SIG-M5 treated with dmso at 0.1 percent for 504 hours (cell line): ENCODE data around the gene NEU4.
"Not testable (repeated sequence)": the region's sequence is repeated elsewhere in the genome, so short reads cannot be mapped to it uniquely, and the experiment has no call there.

Source experiments
- DNase-seq: peaks from one replicate; lab custom pipeline; 2025; ENCODE audit not compliant: unreplicated experiment; lab: John Stamatoyannopoulos, UW

NEU4 gene, protein sequence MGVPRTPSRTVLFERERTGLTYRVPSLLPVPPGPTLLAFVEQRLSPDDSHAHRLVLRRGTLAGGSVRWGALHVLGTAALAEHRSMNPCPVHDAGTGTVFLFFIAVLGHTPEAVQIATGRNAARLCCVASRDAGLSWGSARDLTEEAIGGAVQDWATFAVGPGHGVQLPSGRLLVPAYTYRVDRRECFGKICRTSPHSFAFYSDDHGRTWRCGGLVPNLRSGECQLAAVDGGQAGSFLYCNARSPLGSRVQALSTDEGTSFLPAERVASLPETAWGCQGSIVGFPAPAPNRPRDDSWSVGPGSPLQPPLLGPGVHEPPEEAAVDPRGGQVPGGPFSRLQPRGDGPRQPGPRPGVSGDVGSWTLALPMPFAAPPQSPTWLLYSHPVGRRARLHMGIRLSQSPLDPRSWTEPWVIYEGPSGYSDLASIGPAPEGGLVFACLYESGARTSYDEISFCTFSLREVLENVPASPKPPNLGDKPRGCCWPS

DNA sequence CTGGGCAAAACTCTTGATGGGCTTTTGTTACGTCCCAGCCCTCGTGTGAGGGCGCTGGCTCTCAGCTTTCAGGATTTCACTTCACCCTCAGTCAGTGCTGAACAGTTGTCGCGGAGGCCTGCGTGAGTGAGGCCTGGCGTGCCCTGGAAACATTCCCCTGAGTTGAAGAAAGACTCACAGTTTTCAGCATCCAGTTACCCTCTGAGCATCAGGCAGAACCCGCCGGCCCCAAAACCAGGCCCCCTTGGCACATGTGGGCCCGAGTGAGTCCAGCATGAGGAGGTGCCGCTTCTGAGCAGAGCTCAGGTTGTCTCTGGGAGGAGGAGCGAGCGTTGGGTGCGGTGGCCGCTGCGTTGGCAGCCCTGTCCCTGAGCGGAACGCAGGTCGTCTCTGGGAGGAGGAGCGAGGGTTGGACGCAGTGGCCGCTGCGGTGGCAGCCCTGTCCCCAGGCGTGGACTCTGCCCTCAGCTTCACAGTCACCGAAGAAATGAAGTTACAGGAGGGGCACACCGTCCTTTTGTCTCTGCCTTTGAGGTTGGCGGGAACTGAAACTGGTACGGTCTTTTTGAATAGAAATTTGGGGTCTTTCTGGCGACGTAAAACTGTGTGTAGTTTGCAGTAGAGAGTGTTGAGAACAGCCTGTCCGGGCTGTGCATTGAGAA, at the start of gene NEU4:
Gene NEU4 (plus strand): TSS at position 473 of the 662 bp plus-strand sequence. CDS start 5,292 bp downstream, outside the sequence.
- no peak for DNase-seq

DNA sequence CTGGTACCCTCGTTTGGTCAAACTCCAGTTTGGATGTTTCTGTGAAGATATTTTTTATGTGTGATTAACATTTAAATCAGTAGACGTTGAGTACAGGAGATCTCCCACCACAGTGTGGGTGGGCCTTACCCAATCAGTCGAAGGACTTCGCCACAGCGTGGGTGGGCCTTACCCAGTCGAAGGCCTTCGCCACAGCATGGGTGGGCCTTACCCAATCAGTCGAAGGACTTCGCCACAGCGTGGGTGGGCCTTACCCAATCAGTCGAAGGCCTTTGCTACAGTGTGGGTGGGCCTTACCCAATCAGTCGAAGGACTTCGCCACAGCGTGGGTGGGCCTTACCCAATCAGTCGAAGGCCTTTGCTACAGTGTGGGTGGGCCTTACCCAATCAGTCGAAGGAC, 49.1 kb upstream of the NEU4 start:
- DNase-seq: not testable (repeated sequence)

DNA sequence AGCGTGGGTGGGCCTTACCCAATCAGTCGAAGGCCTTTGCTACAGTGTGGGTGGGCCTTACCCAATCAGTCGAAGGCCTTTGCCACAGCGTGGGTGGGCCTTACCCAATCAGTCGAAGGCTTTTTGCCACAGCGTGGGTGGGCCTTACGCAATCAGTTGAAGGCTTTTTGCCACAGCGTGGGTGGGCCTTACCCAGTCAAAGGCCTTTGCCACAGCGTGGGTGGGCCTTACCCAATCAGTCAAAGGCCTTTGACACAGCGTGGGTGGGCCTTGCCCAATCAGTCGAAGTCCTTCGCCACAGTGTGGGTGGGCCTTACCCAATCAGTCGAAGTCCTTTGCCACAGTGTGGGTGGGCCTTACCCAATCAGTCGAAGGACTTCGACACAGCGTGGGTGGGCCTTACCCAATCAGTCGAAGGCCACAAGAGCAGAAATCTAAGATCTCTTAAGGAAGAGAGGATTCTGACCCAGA, 48.7 kb upstream of the NEU4 start:
- DNase-seq: no peak

DNA sequence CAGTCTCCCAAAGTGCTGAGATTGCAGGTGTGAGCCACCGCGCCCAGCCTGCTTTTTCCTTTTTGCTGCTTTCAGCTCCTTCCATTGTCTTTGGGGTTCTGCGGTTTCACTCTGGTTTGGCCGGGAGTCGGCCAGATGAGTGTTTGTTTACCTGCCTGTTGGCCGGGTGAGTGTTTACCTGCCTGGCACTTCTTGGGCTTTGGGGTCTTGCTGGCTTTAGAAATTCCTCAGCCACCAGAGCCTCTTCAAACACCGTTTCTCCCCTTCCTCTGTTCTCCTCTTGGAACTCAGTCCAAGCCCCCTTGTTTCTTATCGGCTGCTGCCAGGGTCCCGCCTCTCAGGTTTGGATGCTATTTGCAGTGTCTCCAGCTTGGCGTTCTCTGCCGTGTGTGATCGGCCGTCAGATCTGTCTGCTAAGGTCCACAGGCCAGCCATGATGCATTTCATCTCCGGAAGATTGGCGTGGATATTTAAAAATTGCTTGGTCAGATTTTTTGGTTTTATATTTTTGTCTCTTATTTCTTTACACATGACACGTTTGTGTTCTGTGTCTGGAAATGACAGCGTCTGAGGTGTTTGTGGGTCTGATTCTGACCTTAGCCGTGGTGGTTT, 46.6 kb upstream of the NEU4 start:
- DNase-seq: no peak

DNA sequence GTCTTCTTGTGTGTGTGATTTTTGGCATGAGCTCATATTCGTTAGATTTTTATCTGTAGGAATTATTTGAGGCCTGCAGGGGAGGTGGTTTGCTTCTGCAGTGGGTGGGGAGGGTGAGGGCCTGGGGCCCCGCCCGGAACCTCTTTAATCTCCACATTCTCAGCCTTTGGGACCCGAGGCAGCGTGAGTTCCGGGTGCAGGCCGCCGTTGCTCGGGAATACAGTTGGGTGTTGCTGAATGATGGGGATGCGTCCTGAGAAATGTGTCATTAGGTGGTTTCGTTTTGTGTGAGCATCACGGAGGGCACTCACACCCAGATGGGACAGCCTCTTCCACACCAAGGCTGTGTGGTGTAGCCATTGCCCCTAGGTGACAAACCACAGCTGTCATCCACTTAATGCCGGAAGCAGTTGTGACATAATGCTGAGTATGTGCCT, 46.0 kb upstream of the NEU4 start:
- DNase-seq: no peak

DNA sequence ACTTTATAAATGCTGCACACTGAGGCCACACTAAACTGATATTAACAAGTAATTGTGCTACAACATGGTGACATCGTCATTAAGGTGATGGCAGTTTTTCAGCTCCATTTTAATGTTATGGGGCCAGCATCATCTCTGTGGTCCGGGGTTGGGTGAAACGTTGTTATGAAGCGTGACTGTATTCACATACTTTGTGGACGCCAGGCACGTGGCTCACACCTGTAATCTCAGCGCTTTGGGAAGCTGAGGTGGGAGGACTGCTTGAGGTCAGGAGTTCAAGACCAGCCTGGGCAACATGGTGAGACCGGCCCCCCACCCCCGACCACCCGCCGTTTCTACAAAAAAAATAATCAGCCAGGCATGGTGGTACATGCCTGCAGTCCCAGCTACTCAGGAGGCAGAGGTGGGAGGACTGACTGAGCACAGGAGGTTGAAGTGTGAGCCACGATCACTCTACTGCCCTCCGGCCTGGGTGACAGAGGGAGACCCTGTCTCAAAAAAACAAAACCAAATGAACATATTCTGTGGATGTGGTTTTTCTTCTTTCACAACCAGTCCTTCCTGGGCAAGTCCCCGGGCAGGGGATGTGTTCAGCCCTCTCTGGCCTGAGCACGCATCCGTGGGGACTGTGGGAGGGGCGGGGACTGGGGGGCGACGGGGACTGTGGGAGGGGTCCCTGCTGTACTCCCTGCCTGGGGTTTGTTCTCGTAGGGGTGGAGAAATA, 45.3 kb upstream of the NEU4 start:
- DNase-seq: no peak

DNA sequence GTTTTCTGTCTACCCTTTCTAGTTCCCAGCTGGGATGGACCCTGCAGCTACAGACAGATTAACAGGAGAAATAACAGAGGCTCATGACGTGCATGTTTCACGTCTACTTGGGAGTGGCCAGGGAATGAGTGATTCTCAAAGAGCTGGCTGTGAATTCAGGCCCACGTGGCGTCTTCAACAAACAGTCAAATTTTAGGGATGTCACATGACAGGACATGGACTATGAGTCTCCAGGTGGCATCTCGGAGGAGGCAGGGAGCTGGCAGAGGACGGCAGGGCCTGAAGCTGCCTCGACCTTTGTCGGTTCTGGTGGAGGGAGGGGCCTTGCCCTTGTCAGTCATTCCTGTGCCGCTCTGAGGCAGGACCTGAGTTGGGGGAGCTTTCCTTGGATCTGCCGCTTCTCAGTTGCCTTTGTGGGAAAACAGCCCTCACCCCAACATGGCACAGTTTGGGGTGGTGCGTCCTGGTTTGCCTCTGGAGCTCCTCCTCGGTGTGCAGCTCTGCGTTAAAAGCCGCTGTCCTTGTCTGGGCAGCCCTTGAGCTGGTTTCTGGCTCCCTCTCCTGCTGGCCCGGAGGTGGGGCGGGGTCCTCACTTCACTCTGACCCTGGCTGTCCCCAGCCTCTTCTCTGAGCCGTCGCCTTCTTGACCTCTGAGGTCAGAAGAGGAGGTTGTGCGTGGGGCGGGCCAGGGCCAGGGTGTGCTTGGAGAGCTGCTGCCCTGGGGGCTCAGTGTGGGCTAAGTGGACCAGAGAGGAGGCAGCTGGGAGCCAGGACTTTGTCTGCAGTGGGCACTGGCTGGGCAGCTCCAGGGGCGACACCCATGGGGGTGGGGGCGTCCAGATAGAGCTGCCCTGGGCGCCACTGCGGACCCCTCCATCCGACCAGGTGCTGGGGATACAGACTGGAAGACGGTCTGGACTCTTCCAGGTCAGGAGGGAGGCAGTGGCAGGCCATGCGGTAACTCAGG, 44.4 kb upstream of the NEU4 start:
- DNase-seq: no peak

DNA sequence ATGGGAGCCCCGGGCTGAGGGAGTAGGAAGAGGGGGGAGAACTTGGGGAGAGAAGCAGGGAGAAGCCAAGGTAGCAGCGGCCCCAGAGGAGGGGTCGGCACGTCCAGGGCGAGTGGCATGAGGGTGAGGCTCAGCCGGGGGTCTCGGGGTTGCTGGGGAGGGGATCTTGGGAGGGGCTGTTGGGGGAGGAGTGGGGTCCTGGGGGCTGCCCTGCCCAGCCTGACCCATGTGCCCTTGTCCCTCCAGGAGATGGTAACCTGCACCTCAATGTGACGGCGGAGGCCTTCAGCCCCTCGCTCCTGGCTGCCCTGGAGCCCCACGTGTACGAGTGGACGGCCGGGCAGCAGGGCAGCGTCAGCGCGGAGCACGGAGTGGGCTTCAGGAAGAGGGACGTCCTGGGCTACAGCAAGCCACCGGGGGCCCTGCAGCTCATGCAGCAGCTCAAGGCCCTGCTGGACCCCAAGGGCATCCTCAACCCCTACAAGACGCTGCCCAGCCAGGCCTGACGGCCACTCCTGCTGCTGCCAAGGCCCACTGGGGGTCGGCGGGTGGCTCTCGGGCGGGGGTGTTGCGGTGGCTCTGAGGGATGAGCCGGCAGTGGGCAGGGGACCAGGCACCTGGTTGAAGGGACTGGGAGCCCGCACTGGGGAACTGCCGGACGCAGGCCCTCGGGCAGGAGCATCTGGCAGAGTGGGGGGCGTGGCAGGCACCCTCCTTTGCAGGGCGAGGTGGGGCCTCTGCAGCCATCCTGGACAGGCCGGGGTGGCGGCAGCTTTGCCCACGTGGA, 41.3 kb upstream of the NEU4 start:
- DNase-seq: no peak

DNA sequence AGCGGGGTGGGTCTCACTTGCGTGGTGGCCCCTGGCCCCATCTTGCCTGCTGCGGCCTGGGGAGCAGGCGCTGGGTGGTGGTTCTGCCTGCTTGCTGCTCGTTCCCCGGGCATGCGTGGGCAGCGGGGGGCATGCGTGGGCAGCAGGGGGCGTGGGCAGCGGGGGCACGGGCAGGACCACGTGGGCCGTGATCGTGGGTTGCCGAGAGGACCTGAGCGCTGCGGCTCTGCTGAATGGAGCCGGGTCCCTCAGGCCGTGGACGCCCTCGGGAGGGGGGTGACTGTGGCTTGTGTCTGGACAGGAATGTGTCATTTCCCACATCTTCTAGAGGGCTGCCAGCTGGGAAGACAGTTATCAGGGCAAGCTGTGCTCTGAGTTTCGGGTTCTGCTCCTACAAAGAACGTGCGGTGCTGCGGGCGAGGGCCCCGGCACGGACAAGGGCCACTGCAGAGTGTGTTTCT, 40.7 kb upstream of the NEU4 start:
- DNase-seq: no peak

DNA sequence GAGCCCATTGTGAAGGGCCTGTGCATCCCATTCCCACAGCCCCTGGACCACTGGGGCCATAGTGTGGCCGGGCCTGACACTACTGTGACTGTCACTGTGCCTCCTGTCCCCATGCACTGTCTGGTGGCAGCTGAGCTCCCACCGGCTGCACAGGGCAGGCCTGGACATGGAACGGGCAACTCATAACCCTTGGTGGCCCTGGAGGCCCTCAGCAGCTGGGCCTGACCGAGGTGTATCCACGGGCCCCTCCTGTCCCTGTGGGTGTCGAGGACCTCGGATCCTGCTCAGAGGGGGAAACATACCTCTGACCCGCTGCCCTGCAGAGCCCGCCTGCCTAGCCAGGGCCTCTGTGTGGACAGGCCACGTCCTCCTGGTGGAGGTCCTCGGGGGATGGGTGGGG, 40.1 kb upstream of the NEU4 start:
- DNase-seq: no peak

DNA sequence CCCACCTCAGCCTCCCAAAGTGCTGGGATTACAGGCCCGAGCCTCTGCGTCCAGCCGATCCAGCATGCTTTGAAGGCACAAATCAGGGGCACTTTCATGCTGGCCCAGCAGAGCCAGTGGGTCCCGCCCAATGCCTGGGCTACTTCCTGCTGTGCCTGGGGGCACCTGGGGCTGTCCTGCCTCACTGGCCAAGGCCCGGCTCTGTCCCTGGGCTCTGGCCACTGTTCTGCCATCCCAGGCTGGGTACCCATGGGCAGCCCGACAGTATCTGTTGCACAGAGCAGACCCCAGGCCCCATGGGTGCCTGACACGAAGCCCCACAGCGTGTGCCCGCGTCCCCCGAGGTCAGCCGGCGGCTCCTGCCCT, 39.2 kb upstream of the NEU4 start:
- DNase-seq: no peak

DNA sequence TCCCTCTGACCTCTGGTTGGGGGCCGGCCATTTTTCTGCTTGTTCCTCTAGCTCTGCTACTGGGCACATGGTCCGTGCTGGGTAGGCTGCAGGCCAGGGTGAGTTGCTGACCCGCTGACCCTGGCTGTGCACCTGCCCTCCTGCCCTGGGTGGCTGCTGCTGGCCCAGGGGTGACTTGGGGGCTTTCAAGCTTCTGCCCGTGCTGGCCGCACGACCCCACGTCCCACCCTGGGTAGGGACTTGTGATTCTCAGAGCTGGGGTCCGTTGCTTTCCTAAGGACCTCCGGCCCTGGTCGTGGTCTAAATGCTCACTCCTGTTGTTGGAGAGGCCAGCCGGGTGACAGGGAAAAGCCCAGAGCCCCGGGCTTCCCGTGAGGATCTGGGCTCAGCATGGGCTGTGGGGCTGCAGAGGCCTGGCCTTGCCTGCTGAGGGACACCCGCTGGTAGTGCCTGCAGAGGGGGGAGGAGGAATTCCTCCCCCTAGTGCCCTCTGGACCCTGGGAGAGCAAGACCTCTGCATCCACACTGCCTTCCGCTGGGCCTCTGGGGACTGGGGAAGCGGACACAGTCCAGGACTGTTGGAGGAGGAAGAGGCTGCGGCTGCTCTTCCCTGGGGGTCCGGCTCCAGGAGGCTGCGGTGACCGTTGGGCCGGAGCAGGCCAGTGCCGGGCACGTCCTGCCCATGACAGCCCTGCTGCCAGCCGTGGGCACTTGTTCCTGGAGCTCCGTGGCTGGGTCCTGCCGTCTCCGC, 38.6 kb upstream of the NEU4 start:
- DNase-seq: no peak

DNA sequence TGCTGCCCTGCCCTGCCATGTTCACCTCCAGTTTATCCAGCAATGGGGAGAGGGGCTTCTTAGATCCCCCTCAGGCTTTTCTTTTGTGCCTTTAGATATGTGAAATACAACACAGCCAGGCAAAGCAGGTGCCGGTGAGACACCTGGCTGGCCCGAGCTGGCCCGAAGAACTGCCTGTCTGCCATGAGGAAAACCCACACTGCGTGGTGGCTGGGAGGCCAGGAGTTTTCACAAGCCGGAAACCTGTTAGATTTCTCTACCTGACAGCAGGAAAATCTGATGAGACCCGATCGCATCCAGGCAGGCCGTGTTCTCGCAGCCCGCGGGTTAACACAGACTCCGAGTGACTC, 38.1 kb upstream of the NEU4 start:
- DNase-seq: no peak

DNA sequence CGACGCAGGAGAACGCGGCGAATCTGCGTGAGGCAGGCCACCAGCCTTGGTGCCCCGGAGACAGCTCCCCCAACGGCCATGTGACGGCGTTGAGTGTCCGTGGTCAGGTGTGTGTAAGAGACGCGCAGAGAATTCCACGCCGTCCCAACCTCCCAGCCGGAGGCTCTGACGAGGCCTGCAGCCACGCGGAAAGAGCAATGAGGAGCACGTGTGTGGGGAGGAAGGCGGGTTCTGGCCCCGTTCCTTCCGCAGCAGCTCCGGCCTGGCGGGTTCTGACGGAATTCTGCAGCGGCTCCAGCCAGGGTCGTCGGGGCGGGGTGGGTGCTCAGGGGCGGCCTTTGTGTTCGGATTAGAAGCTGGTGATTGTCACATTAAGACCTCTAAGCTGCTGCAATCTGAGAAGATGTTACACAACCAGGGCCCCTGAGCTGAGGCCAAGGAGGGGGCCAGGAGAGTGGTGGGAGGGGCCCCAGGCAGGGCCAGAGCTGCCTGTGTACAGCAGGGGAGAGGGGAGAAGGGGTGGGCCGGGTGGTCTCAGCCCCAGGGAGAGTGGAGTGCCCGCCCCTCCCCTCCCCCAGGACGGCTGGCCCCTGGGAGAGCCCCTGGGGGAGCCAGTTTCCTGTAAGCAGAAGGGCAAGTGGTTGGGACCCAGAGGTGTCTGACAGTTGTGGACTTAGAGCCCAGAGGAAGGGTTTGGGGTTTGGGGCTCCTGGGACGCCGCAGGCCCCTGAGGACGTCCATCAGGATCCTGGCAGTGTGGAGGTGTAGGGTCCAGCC, 37.5 kb upstream of the NEU4 start:
- peak; percentile 31 for DNase-seq

DNA sequence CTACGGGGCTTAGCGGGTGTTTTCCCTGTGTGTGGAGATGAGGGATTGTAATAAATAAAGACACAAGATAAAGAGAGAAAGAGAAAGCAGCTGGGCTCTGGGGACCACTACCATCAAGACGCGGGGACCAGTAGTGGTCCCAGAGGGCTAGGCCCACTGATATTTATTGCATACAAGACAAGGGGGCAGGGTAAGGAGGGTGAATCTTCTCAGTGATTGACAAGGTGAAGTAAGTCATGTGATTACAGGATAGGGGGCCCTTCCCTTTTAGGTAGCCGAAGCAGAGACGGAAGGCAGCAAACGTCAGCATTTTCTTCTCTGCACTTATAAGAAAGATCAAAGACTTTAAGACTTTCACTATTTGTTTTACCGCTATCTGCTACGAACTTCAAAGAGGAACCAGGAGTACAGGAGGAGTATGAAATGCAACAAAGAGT, 36.9 kb upstream of the NEU4 start:
- no peak for DNase-seq

DNA sequence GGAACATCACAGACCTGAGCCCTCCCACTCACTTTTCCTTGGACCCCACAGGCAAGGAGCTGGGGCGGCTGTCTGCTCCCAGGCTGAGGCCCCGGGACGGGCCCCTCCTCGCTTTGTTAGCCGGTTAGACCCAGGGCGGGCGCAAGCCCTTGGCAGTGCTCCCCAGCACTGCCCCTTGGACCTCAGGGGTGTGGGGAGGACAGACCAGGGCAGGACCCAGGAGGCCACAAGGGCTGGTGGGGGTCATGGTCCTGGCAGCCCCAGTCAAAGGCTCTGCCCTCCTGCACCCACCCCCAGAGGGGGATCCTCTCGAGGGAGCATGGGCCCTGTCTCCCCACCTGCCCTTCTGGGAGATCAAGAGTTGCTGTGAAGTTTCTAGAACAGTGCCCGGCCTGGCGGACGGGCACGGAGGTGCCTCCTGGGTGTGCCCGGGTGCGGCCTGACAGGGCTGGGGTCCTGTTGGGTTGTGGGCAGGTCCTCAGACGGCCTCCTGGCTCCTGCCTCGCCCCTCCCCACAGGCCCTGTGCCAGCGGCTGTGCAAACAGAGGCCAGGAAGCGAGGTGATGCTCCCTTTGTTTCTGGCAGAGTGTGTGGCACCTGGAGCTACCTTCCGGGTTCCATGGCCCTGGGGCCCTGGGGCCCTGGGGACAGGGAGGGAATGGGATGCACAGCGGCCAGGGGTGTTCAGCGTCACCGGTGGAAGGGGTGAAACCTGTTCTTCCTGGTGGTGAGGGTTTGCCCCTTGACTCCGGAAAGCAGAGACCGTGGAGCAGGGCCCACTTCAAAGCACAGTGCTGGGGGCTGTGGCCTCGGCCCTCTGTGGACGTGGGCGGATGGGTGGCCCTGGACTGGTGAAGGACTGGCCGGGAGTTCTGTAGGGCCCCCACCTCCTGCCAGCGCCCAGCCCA, 35.2 kb upstream of the NEU4 start:
- DNase-seq: peak; percentile 15
